ENCODE measurements around the gene HERC2.
"Not testable (repeated sequence)": the region's sequence is repeated elsewhere in the genome, so short reads cannot be mapped to it uniquely, and the experiment has no call there.

Gene HERC2

DNA sequence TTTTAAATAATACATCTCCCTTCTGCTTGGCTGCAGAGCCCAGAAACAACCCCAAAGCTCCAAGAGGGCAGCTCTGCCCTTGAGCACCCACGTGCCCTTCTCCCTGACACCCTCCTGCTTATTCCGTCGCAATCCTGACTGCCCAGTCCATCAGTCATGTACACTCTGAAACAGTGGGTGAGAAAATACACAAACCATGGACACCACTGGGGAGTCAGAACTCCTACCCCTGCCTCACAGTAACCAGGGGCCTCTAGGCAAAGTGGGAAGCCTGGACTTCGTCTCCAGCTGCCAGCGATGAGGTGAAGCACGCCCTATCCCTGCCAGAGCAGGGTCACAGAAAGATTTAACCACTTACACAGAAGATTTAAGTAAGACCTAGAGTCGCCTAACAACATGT lies 40.1 kb downstream of the HERC2 start:
- no peak for DNase-seq (ENCODE audit: low spot score)

GRCh38 chr15:28274635-28275034 lies 47.3 kb downstream of the HERC2 start:
- DNase-seq (ENCODE audit: low spot score): no peak

DNA sequence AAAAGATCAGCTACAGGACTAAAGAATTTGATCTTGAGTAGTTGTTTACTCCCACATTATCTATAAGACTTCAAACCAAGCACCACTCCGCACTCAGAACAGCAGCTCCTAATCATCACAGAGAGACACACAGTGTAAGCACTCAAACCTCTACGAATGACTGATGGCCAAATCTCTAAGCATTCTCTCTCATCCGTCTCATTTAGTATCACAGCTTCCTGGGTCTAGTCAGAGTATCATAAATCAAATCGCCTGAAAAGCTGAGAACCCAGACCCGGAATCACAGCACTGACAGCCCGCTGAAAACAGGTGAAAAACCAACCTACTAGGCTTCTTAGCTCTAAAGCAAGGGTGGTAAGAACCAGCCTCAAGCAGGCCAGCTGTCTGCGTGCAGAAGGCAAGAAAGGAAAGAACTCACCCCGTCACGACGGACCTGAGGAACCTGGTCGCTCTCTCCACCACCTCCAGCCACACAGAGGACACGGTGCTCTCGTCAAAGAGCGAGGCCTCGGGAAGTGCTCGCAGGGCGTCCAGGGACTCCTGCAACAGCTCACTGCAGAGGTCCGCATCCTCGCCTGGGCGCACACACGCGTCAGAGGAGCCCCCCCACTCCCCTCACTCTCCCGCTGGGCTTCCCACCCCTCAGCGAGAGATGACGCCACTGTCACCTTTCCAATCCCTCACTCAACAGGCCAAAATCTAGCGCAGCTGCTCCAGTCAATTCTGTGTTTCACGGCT lies 47.9 kb downstream of the HERC2 start:
- no peak for DNase-seq (ENCODE audit: low spot score)

- no peak for DNase-seq (ENCODE audit: low spot score)
Measured at GRCh38 chr15:28273468-28273867, 48.5 kb downstream of the HERC2 start.

DNA sequence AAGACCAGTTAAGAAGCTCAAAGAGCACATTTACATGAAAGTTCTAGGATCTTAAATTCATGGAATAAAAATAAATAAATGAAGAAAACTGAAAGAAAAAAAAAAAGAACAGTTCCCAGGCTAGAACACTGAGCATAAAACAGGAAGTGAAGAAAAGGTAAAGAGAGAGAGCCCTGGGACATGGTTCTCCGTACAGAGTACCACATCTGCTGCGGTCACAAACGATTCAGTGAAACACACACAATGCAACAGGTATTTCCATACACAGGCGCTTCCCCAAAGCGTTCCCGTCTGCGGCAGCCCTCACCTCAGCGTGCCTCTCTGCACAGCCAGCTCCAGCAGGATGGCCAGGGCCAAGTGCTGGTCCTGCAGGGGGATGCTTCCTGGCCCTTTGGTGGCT lies 49.4 kb downstream of the HERC2 start:
- DNase-seq (ENCODE audit: low spot score): no peak

DNA sequence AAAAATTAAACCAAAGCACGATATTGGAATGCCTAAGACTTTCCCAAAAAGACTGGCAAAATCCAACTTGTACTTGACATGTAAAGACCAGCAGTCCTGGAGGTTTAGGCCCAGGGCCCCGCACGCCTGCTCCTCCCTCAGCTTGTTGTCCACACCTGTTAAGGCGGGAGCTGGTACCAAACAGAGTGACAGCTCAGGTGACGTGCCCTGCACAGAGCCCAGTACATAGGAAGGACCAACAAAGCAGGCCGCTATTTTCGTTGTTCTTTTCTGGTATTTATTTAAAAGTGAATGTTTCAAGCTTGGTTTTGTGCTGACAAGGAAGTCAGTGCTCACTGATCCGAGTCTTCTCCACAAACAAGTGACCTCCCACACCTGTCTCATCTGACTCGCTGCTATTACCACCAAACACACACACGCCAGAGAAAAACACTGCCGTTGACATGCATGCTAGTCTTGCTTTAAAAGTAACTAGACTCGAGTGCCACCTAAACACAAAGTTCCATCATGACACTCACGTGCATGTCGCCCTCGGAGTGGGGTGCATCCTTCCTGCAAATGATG lies 50.2 kb downstream of the HERC2 start:
- no peak for DNase-seq (ENCODE audit: low spot score)

GRCh38 chr15:28269097-28269496 lies 52.9 kb downstream of the HERC2 start:
- DNase-seq (ENCODE audit: low spot score): no peak

GRCh38 chr15:28267727-28268126 lies 54.3 kb downstream of the HERC2 start:
- no peak for DNase-seq (ENCODE audit: low spot score)

DNA sequence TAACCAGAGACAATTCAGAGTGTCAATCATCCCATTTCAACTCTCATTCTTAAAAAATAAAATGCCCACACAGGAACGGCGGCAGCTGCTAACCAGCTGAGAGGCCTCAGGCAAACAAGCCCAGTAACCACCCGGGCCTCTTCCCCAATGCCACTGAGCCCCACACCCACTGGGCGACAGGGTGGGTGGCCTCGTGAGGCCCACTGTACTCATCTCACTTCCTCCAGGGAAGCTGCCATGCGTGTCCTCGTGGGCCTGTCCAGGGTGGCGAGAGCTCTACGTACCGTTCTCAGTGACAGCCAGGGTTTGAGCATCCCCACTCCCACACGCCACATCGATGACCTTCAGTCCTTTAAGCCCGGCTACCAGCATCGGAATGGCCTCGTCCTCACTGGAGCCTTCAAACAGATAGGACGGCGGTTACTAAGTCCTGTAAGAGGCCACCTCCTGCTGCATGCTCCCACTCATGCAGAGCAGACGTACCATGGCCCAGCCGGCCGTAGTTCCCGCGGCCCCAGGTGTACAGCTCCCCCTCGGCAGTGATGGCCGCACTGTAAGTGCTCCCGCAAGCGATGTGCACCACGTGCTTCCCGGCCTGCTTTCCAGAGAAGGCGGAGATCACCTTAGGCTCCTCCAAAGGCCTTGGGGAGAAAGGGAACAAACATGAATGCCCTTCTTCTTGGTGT lies 56.5 kb downstream of the HERC2 start:
- no peak for DNase-seq (ENCODE audit: low spot score)

- DNase-seq (ENCODE audit: low spot score): no peak
Measured at GRCh38 chr15:28264166-28264565, 57.8 kb downstream of the HERC2 start.

GRCh38 chr15:28262438-28262837 lies 59.5 kb downstream of the HERC2 start:
- DNase-seq (ENCODE audit: low spot score): no peak

DNA sequence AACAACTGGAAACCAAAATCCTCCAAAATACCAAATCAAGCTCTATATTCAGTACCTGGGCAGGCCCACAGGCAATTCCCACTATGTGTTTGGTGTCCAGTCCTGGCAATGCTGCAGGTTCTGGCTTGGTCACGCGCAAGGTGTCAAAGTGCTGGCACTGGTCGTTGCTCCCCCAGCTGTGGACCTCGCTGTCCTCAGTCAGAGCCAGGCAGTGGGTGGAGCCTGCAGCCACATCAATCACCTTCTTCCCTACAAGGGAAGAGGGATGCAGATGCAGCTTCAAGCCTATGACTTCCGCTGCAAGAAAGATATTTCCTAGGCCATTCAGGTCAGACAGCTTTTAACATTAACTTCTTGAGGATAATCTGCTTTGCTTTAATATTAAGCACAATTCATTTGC lies 61.3 kb downstream of the HERC2 start:
- no peak for DNase-seq (ENCODE audit: low spot score)

DNA sequence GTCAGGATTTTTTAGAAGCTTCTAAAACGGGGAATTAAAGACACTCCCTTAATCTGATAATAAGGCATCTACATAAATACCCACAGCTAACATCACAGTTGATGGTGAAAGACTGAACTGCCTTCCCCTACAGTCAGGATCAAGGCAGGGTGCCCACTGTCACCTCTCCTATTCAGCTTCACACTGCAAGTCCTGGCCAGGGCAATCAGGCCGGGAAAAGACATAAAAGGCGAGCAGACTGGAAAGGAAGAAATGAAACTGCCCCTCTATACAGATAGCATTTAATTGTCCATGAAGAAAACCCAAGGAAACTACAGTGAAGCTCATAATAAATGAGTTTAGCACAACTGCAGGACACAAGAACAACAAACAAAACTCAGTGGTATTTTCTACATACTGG lies 61.7 kb downstream of the HERC2 start:
- no peak for DNase-seq (ENCODE audit: low spot score)

- no peak for DNase-seq (ENCODE audit: low spot score)
Measured at GRCh38 chr15:28255965-28256364, 66.0 kb downstream of the HERC2 start.

GRCh38 chr15:28252831-28253230 lies 69.1 kb downstream of the HERC2 start:
- DNase-seq (ENCODE audit: low spot score): no peak

DNA sequence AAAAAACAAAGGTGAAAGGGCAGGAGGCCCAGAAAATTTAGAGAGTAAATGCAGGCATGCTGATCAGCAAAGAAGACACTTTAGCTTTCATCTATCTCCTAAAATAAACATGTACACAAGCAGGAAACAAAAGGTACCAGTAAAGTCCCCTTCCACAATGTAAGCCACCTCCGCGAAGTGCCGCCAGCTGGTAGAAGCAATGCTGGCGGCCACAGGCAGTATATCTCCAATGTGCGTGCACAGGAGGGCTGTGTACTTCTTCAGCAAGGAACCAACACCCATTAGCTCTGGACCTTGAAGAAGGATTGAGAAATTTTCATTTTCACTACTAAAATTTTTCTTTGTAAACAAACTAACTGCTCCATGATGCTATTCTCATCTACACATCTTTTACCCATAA lies 75.4 kb downstream of the HERC2 start:
- DNase-seq (ENCODE audit: low spot score): no peak

GRCh38 chr15:28243901-28244300 lies 78.1 kb downstream of the HERC2 start:
- no peak for DNase-seq (ENCODE audit: low spot score)

GRCh38 chr15:28243399-28243798 lies 78.6 kb downstream of the HERC2 start:
- no peak for DNase-seq (ENCODE audit: low spot score)

DNA sequence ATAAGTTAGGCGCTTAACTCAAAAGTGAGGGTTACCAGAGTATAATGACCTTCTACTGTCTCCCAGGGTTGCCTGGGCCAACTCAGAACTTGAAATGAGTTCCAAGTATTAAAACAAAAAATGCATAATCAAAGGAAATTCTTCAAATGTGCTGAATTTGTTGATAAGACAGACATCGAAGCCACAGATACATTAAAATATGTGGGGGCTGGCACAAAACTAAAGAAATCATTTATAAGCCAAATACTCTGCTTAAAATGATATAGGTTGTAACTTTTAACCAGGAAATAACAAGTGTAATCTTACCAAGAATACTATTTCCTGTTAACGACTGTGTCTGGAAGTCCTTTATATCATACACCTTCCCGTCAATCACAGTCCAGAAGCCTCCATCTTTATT lies 83.7 kb downstream of the HERC2 start:
- not testable (repeated sequence) for DNase-seq (ENCODE audit: low spot score)

GRCh38 chr15:28231743-28232142 lies 90.2 kb downstream of the HERC2 start:
- DNase-seq (ENCODE audit: low spot score): not testable (repeated sequence)

DNA sequence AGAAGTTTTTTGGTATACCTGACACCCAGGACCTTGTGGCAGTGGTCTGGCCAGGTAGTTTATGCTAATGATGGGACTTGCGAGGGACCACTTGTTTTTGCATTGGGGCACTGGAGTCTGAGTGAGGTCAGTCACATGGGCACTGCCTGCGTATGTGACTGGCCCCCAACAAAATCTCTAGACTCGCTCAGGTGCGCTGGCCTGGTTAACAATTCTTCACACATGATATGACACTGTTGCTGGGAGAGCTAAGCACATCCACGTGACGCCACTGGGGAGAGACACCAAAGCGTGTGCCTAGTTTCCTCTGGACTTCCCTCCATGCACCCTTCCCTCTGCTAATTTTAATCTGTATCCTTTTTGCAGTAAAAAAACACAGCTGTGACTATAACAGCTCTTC lies 90.6 kb downstream of the HERC2 start:
- DNase-seq (ENCODE audit: low spot score): not testable (repeated sequence)

DNA sequence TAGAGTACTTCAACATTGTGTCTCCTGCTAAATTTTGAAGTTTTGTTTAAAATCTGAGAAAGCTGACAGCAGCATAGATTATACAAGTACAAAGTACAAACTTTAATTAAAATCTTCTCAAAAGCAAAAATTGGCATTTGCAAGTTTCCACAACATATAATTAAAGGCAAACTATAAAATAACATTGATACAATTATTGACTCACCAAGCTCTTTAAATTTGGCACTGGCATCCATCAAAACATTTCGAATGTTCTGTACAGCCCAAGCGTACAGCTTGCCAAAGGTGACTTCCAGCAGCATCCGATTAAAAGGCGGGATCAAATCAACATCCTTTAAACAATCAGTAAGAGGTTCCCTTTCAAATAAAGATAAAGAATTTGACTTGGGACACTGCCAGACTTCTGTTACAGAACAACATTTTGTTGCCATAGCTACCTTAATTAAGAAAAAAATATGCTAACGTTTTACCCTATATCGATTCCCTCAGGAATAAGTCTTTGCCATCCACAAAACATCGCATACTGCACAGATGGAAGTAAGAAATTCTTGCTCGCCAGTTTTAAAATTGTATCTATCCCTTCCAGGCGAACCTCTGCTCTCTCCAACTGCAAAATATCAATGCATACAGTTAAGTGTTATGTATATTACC lies 92.9 kb downstream of the HERC2 start:
- DNase-seq (ENCODE audit: low spot score): not testable (repeated sequence)

DNA sequence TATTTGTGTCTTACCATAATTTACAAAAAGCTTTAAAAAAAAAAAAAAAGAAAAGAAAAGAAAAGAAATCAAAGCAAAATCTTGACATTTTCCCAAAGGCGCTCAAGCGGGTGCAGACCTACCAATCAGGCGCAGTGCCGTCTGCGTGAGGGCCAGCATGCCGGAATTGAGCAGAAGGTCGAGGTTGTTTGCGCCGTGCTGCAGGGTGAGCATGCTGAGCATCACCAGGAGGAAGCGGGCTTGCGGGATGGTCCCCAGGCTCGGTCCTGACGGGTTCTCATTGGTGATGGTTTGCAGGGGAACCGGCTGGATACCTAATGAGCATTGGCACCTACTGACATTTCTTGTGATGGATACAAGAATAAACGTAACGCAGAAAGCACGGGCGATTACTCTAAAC lies 93.9 kb downstream of the HERC2 start:
- DNase-seq (ENCODE audit: low spot score): no peak
